ENCODE results near the gene LAIR2.

Gene LAIR2

DNA sequence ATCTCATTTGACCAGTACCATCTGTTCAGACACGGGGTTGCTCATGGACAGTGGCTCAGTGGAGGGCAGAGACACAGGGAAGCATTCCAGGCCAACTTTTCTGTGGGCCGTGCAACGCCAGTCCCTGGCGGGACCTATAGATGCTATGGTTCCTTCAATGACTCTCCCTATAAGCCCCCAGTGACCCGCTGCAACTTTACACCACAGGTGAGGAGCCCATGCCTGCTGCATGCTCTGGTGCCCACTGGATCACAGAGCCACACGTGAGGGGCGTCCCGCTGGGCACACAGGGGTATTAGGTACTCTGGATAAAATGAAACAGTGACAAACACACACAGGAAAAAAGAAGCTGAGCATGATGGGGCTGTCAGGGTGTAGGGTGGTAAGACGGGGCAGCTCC is 34.3 kb downstream of the LAIR2 start:
- no peak for DNase-seq

GRCh38 chr19:54541712-54542111 is 39.1 kb downstream of the LAIR2 start:
- no peak for DNase-seq

DNA sequence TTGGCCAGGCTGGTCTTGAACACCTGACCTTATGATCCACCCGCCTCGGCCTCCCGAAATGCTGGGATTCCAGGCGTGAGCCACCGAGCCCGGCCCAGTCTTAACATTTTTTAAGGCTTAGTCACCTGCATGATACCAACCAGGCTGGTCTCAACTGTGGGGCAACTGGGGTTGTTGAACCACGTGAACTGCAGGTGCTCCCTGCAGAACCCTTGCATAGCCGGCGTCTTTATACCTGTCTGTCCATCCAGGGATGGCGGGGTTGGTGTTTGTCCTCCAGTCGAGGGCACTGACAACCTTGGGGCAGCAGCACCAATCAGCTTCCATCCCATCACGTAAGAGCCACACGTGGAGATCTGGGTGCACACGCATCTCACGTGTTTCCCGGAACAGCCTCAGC is 46.2 kb downstream of the LAIR2 start:
- DNase-seq = no peak

DNA sequence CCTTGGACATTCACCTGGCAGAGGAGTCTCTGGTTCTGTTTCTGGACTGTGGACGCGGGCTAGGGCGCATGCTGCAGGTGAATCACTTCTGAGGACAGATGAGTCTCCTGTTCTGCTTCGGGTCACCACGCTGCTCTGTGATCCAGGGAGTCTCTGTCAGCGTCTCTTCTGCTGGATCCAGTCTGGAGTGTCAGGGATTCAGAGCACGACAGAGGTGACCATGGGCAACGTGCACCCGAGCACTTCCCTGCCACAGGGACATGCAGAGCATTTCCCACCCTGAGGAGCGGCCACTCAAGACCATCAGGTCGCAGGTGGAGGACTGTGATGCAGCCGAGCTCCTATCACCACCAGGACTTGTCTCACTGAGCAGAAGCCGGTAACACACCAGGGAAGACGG is 46.6 kb downstream of the LAIR2 start:
- DNase-seq = no peak

DNA sequence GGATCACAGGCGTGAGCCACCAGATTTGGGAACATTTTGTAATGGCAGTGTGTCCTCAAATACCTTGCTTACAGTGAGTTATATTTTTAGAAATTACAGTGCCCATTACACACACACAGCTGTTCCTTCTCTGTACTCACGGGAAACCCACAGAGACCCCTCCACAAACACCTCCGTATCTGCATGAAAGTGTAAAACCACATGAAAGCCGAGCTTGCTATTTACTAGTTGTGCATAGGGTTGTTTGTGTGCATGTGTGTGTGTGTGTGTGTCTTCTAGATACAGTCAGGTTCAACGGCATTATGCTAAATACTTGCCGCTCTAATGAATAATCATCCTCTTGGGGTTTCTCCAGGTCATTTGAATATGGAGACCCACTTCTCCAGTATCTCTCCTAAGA is 48.7 kb downstream of the LAIR2 start:
- no peak for DNase-seq

- DNase-seq = no peak
Measured at GRCh38 chr19:54551950-54552912, 49.6 kb downstream of the LAIR2 start.

DNA sequence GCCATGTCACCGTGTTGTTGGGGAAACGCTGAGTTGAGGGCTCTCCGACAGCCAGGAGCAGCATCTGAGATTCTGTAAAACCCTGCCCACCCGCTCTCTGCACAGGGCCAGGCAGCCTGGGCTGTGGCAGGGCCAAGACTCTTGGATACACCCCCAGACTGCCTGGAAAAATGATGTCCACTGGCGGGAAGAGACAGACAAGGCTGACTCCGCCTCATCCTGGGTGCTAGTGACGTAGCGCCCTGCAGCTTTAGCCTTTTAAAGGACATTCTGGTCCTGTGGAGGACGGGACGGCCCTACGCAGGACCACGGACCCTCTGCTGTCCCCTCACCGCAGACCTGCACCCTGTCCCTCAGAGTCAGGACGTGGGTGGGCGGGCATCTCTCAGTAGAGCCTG is 50.3 kb downstream of the LAIR2 start:
- DNase-seq = no peak

DNA sequence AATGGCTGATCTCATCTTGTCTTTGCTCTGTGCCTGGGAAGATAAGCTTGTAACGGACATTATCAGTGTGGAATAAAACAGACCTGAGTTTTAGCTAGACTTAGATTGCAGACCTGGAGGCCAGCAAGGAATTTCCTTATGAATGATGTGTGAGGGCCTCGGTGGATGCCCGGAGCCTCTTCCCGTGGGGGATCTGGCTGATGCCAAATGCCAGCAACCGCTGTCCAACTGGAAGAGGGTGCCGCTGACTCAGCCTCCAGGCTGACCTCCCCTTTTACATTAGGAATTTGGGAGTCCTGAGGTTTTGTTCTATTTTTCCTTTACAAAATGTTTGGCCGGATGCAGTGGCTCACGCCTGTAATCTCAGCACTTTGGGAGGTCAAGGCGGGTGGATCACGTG is 51.4 kb downstream of the LAIR2 start:
- DNase-seq = no peak

- no peak for DNase-seq
Measured at GRCh38 chr19:54554896-54555295, 52.3 kb downstream of the LAIR2 start.

DNA sequence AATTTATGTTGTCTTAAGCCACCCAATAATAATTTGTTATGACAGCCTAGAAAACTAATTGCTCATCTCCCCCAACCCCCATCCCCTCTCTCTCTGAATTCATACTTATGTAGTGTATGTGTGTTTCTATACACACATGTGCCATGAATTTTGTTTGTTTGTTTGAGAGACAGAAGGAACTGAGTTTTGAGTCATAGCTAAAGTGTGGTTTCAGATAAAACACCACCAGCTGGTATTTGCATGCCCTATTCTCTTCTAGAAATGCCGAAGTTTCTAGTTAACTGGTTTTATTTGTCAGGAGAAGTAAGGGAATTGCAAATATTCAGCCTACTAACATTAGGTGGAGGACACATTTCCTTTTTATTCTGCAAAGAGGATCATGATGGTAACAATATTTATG is 53.6 kb downstream of the LAIR2 start:
- DNase-seq = no peak

DNA sequence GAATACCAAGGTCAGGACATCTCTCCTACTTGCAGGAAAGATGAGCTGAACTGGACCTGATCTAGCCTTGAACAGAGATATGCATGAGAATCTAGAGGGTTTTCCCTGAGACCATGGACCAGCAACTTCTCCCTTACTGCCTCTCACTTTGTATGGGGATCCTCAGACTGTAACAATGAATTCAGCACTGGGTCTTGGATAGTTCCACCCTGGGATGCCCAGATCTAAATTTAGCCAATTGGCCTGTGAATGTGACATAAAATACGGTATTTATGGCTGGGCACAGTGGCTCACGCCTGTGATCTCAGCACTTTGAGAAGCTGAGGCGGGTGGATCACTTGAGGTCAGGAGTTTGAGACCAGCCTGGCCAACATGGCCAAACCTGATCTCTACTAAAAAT is 55.7 kb downstream of the LAIR2 start:
- DNase-seq = no peak
